Kidney epithelial cell (primary cell): ENCODE data around the gene SH3RF2. TPM values are rescaled to one million over a fixed set of nuclear protein-coding genes. Genes with fewer than 3 reads are reported as not detected.

Source experiments
- DNase-seq: peaks from one replicate; pipeline ENCODE4 v3.0.0-alpha.2; 2010; ENCODE audit warnings: low read depth
- H3K27me3 ChIP-seq: 2 replicates; pipeline ENCODE4 v1.6.0; 2011; ENCODE audit warnings: low read length; ENCODE audit not compliant: control insufficient read depth, insufficient read depth
- H3K36me3 ChIP-seq: 2 replicates; pipeline ENCODE4 v1.5.1; 2011; ENCODE audit warnings: low read length; ENCODE audit not compliant: control insufficient read depth, insufficient read depth
- H3K4me3 ChIP-seq: 2 replicates; pipeline ENCODE4 v1.5.1; 2011; ENCODE audit warnings: low read depth, mild to moderate bottlenecking, control low read depth, low read length
- total RNA-seq: library from RNA; depleted of rRNA; stranded (reverse); fragments of >200 nt; gene quantifications from 2 replicates; pipeline ENCODE4 v1.2.3, GENCODE V29; 2015
- TF ChIP-seq, protein P1 (sequence below): IDR thresholded peaks from 2 replicates; pipeline ENCODE4 v1.5.1; 2011; ENCODE audit warnings: mild to moderate bottlenecking, moderate library complexity, low read length, control low read depth, inconsistent platforms; ENCODE audit not compliant: insufficient read depth, poor library complexity, severe bottlenecking

The SH3RF2 gene
- total RNA-seq, 1 donor from 2014 or later, result 10.3 TPM

DNA sequence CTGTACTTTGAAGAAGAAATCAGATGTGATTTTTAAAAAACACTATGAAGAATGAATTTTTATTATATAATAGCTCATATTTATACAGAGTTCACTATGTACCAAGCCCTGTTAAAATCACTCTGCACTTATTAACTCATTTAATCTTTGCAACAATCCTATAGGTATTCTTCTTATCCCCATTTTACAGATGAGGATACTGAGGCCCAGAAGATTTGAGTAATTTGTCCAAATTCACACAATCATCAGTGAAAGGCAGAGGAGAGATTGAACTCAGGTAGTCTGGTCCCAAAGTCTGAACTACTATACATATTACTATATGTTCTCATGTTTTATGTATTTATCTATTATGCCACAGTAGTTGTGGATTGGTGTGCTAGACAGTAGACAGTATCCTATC is 152.9 kb downstream of the SH3RF2 start:
- TF ChIP-seq, protein P1, sequence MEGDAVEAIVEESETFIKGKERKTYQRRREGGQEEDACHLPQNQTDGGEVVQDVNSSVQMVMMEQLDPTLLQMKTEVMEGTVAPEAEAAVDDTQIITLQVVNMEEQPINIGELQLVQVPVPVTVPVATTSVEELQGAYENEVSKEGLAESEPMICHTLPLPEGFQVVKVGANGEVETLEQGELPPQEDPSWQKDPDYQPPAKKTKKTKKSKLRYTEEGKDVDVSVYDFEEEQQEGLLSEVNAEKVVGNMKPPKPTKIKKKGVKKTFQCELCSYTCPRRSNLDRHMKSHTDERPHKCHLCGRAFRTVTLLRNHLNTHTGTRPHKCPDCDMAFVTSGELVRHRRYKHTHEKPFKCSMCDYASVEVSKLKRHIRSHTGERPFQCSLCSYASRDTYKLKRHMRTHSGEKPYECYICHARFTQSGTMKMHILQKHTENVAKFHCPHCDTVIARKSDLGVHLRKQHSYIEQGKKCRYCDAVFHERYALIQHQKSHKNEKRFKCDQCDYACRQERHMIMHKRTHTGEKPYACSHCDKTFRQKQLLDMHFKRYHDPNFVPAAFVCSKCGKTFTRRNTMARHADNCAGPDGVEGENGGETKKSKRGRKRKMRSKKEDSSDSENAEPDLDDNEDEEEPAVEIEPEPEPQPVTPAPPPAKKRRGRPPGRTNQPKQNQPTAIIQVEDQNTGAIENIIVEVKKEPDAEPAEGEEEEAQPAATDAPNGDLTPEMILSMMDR, result no peak
- no peak for DNase-seq
- H3K27me3 ChIP-seq, result no peaks in the 10 kb centered on the region
- no peak overlapping the region for H3K4me3 ChIP-seq
- no peaks in the 10 kb centered on the region for H3K36me3 ChIP-seq

GRCh38 chr5:146091881-146092280 is 155.5 kb downstream of the SH3RF2 start:
- Histone ChIP-seq H3K36me3 (no peaks in the 10 kb centered on the region), H3K4me3 (no peak overlapping the region), H3K27me3 (no peaks in the 10 kb centered on the region)
- TF ChIP-seq, protein P1, result no peak
- no peak for DNase-seq

DNA sequence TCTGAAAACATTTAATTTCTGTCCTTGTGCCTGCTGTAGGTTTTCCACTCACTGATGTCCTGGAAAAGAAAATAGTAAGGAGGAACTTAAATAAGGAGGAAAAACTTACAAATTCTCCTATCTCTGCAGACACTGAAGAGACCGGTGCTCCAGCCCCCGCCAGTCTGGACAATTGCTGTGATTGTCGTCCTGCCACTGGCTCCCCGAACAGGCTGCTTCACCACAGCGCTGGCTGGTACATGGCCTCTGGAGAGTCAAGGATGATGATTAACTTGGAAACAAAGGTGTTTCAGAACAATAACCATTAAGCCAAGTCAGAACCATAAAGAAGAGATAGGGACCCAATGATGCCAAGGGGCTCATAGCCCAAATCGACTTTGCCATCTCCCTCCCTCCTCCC is 161.7 kb downstream of the SH3RF2 start:
- Histone ChIP-seq H3K4me3 (no peak overlapping the region), H3K36me3 (no peaks in the 10 kb centered on the region), H3K27me3 (no peaks in the 10 kb centered on the region)
- TF ChIP-seq, protein P1, result no peak
- no peak for DNase-seq

DNA sequence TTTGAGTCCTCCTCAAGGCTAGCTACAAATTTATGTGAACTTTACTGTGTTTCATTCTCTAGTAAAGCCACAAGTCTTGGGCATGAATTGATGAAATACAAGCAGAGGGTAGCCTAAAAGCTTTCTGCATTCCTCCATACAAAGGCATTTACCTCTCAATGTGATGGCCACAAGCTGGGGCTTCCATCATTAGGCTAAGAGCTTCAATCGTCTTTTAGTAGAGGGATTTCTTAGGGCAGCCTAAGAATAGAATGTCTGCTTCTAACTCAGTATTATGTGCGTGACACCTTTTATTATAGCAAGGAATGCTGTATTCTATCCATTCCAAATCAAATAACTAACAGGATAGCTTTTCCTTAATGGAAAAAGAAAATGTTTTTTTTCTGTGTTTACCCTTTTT is 165.3 kb downstream of the SH3RF2 start:
- H3K27me3 ChIP-seq, result no peaks in the 10 kb centered on the region
- H3K4me3 ChIP-seq, result no peak overlapping the region
- DNase-seq, result no peak
- no peaks in the 10 kb centered on the region for H3K36me3 ChIP-seq
- TF ChIP-seq, protein P1, result no peak

- TF ChIP-seq, protein P1, result no peak
- no peaks in the 10 kb centered on the region for H3K36me3 ChIP-seq
- no peaks in the 10 kb centered on the region for H3K27me3 ChIP-seq
- DNase-seq, result no peak
- H3K4me3 ChIP-seq, result no peak overlapping the region
Measured at GRCh38 chr5:146103594-146103993, 167.2 kb downstream of the SH3RF2 start.

DNA sequence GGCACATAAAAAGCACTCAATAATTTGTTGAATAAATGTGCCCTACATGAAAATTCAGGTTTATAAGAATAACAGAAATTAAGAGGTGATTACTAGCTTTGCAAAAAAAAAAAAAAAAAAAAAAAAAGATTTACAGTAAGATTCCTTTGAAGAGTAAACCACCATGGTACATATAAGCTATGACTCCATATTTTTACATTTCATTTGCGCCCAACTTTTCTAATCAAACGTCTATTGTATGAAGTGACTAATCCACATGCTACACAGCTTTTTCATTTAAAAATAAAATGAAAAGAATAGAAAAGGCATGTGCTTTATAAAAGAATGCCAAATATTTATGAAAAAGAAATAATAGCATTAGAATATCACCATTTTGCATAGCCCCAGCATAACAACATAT is 169.1 kb downstream of the SH3RF2 start, which contains the start of gene PLAC8L1:
Gene PLAC8L1, minus strand, starts transcription at position 101 of the 400 bp plus-strand sequence. CDS start 1,266 bp downstream, outside the sequence.
- H3K27me3 ChIP-seq, result no peaks in the 10 kb centered on the region
- H3K36me3 ChIP-seq, result no peaks in the 10 kb centered on the region
- no peak for DNase-seq
- TF ChIP-seq, protein P1, result no peak
- no peak within 1 kb of the TSS for H3K4me3 ChIP-seq
